Testis (tissue), 3 donors: Measurements from ENCODE around the gene SEL1L2. TPM values are rescaled to one million over a fixed set of nuclear protein-coding genes. Genes with fewer than 3 reads are reported as not detected.

Experiments used
- DNase-seq: peaks from one replicate; pipeline ENCODE4 v3.0.0-alpha.2; 2019
- H3K27ac ChIP-seq, 2 donors: fragments of 200-600 bp; sonication (generic); one replicate each; pipeline ENCODE4 v1.5.1; 2019
- H3K27me3 ChIP-seq: fragments of 200-600 bp; sonication (generic); one replicate; pipeline ENCODE4 v1.5.1; 2019
- H3K36me3 ChIP-seq: fragments of 200-600 bp; sonication (generic); one replicate; pipeline ENCODE4 v1.5.1; 2017; ENCODE audit warnings: low read depth; ENCODE audit errors: missing control alignments
- H3K4me1 ChIP-seq: fragments of 200-600 bp; sonication (generic); one replicate; pipeline ENCODE4 v1.5.1; 2019
- H3K4me3 ChIP-seq, 2 donors: fragments of 200-600 bp; sonication (generic); one replicate each; pipeline ENCODE4 v1.5.1; 2017 to 2019
- H3K9me3 ChIP-seq: fragments of 200-600 bp; sonication (generic); one replicate; pipeline ENCODE4 v1.5.1; 2017
- CTCF ChIP-seq, 3 experiments: fragments of 450-650 bp in 2 of 3; fragments of 200-600 bp in 1 of 3; sonication (generic) in 1 of 3; IDR thresholded peaks; one replicate each; pipeline ENCODE4 v1.5.1; 2016 to 2019; ENCODE audit warnings: antibody characterized with exemption in 3 of 3, mild to moderate bottlenecking in 2 of 3, moderate library complexity in 1 of 3
- POLR2A ChIP-seq: fragments of 450-650 bp; IDR thresholded peaks from one replicate; pipeline ENCODE4 v1.6.1; 2017; ENCODE audit warnings: antibody characterized with exemption, mild to moderate bottlenecking, moderate library complexity
- WGBS, 2 donors: methylation state at CpG; one replicate each; pipeline ENCODE4 v1.1.5; 2018; 5-methylcytosine and 5-hydroxymethylcytosine counted together
- intact Hi-C: fragments of 100-400 bp; cut with DNase I; formaldehyde crosslinking; loops from one replicate; pipeline ENCODE4 v1.15.1; 2023; ENCODE audit warnings: low total_unique reads
- polyA plus RNA-seq: library from polyadenylated mRNA; stranded (reverse); fragments of 350-450 nt; fragmentation: Illumina TruSeq; extraction: RNeasy Lipid Tissue Mini Kit (QIAGEN cat#74804); gene quantifications from one replicate; pipeline ENCODE4 v1.2.3, GENCODE V29; 2014; ENCODE audit warnings: low read depth, low replicate concordance; ENCODE audit not compliant: insufficient read depth
- total RNA-seq, 2 donors: library from RNA; depleted of rRNA; stranded (reverse); fragments of >200 nt; gene quantifications; one replicate each; pipeline ENCODE4 v1.2.3, GENCODE V29; 2016

Gene SEL1L2
- total and polyA plus RNA-seq, 3 donors from 2014 or later: 4.1 to 10.0 (median 9.5) TPM

DNA sequence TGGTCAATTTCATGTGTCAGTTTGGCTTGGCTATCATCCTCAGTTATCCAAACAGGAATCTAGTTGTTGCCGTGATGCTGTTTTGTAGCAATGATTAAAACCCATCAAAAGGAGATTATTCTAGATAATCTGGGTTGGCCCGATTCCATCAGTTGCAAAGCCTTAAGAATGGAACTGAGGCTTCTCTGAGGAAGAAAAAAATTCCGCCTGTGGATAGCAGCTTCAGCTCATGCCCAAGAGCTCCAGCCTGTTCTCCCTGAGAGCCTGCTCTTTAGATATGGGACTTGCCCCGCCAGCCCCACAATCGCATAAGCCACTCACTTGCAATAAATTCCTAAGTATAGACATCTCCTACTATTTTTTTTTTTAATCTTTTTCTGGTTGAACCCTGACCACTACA lies 61.5 kb downstream of the SEL1L2 start:
- no peak overlapping the region for H3K27ac ChIP-seq
- intact Hi-C loops: no loop called here
- no peaks in the 10 kb centered on the region for H3K9me3 ChIP-seq
- 84 to 89% methylated on average over 5 of the region's 5 CpGs for WGBS, 2 donors
- no peak for DNase-seq
- no peaks in the 10 kb centered on the region for H3K27me3 ChIP-seq
- H3K4me1 ChIP-seq: no peaks in the 10 kb centered on the region
- TF ChIP-seq CTCF (IDR thresholded peaks at IDR 0.05) (no peak), POLR2A (no peak)
- H3K36me3 ChIP-seq: no peaks in the 10 kb centered on the region
- no peak overlapping the region for H3K4me3 ChIP-seq

DNA sequence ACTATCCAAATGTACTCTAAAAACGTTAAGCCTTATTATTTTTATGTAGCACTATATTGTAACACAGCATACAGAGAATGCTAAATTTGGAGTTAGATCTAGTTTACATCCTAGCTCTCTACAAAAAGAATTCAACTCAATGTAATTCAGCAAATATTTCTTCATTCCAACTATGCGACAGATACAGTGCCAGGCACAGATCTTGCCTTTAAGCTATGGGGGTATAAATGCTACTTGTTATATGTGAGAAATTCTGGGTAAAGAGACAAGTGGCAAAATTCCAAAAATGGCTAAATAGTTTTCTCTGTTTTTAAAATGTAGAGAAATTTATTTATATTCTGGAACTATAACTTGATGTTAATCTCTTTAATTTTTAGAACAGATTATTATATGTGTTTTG lies 63.2 kb downstream of the SEL1L2 start:
- TF ChIP-seq POLR2A (no peak), CTCF (IDR thresholded peaks at IDR 0.05) (no peak)
- no peak for DNase-seq
- no peak overlapping the region for H3K27ac ChIP-seq
- H3K36me3 ChIP-seq: no peaks in the 10 kb centered on the region
- no peaks in the 10 kb centered on the region for H3K27me3 ChIP-seq
- H3K9me3 ChIP-seq: no peaks in the 10 kb centered on the region
- WGBS, 2 donors: 69 to 85% methylated on average over 2 of the region's 2 CpGs
- intact Hi-C loops: no loop called here
- H3K4me1 ChIP-seq: no peaks in the 10 kb centered on the region
- no peak overlapping the region for H3K4me3 ChIP-seq

GRCh38 chr20:13922241-13922640 lies 68.2 kb downstream of the SEL1L2 start:
- H3K4me1 ChIP-seq: no peaks in the 10 kb centered on the region
- no peak overlapping the region for H3K4me3 ChIP-seq
- 84 to 88% methylated on average over 5 of the region's 5 CpGs for WGBS, 2 donors
- intact Hi-C loops: no loop called here
- no peak for DNase-seq
- no peak overlapping the region for H3K27ac ChIP-seq
- no peak for TF ChIP-seq CTCF (IDR thresholded peaks at IDR 0.05)
- TF ChIP-seq POLR2A: no peak
- H3K9me3 ChIP-seq: no peaks in the 10 kb centered on the region
- no peaks in the 10 kb centered on the region for H3K36me3 ChIP-seq
- no peaks in the 10 kb centered on the region for H3K27me3 ChIP-seq

DNA sequence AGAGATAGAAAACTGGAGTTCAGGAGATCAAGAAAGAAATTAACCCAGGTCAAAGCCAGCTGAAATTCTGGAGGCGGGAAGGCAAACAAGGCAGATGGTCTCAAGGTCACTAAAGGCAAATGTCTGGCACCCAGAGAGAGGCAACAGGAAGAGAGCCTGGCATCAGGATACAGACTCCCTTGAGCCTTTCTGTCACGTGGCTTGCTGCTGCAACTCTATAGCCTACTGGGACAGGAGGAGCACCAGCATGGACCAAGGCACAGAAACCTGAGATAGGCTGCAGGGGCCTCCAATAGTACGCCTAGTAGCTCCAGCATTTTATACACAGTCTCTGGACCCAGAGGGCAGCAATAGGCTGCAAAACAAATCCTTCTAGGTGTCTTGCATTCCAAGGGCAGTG lies 75.1 kb downstream of the SEL1L2 start:
- Histone ChIP-seq H3K4me1 (peaks cover 3% of the 10 kb centered on the region), H3K36me3 (no peaks in the 10 kb centered on the region), H3K27me3 (no peaks in the 10 kb centered on the region), H3K9me3 (no peaks in the 10 kb centered on the region), H3K27ac (no peak overlapping the region), H3K4me3 (no peak overlapping the region)
- TF ChIP-seq CTCF (IDR thresholded peaks at IDR 0.05): no peak
- no peak for TF ChIP-seq POLR2A
- DNase-seq: no peak
- intact Hi-C loops: no loop called here
- WGBS, 2 donors: 51 to 58% methylated on average over 3 of the region's 3 CpGs

GRCh38 chr20:13913572-13913971 lies 76.8 kb downstream of the SEL1L2 start:
- no peaks in the 10 kb centered on the region for H3K36me3 ChIP-seq

More at GRCh38 chr20:13913572-13913971, 76.8 kb downstream of the SEL1L2 start:
- no peaks in the 10 kb centered on the region for H3K27me3 ChIP-seq
- DNase-seq: no peak
- no peaks in the 10 kb centered on the region for H3K9me3 ChIP-seq
- WGBS, 2 donors: 69 to 70% methylated on average over 4 of the region's 4 CpGs
- H3K27ac ChIP-seq: no peak overlapping the region
- H3K4me3 ChIP-seq: no peak overlapping the region
- intact Hi-C loops: no loop called here
- TF ChIP-seq CTCF (IDR thresholded peaks at IDR 0.05) (no peak), POLR2A (no peak)
- H3K4me1 ChIP-seq: peaks cover 3% of the 10 kb centered on the region
